ENCODE measurements around the gene LDLRAD3.

DNA sequence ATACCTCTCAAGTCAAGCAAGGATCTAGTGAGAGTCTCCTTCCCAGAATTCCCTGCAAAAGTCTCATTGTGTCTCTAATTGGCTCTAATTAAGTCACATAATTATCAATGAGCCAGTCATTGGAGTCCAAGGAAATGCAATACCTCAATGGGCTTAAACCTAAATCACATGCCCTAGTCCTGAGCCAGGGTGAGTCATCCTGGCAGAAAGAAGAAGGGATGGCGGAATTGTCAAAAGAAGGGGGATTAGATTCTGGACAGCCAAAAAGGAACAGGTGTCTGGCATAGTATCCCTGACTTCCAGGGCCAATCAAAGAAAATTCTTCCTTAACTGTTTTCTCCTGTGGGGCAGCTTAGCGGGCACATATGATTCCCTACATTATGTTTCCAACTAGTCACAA lies 25.1 kb upstream of the LDLRAD3 start:
- TF ChIP-seq CTCF (conservative IDR thresholded peaks at IDR 0.05; ENCODE audit: low read depth, low read length): no peak
- TF ChIP-seq EZH2phosphoT487 (IDR thresholded peaks at IDR 0.05; ENCODE audit: borderline replicate concordance, low read length): no peak

All from PC-3 (cell line).